IPS DF 19.7 (cell line): Measurements from ENCODE around the gene TSPAN32.

Experiments used
- DNase-seq: peaks from one replicate; pipeline ENCODE4 v3.0.0-alpha.2; 2013; ENCODE audit warnings: low read depth, low spot score

Gene TSPAN32

DNA sequence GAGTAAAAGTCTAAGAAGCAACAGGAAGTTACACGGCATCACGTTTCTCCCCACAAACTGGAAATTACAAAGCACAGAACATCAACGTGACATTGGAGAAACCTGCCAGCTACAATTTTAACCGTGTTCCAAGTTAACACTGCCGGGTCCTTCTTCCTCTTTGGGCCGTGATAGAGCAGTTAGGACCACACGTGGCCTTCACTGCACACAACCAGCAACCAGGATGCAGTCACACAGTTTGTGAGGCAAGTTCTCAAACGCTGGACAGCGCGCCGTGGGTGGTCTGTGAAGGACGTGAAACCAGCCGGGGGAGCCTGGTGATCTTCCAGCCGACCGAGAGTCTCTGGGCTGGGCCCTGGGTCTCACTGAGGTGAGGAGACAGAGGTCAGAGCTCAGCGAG, 14.7 kb upstream of the TSPAN32 start:
- no peak for DNase-seq

DNA sequence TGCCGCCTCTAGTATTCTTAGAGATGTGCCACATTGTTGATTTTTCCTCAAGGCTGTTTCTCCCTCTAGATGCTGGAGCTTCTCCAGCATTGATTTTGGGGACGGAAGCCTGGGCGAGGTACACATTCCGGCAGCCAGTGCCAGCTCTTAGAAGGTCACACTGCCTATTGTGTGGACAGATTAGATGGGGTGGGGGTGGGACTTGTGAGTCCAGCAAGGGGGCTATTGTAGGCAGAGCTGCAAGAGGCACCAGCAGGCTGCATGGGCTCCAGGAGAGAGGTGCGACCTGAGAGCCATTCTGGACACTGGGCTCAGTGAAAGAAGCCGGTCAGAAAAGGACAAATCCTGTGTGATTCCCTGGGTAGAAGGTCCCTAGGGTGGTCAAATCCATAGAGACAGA, 12.5 kb upstream of the TSPAN32 start:
- no peak for DNase-seq

DNA sequence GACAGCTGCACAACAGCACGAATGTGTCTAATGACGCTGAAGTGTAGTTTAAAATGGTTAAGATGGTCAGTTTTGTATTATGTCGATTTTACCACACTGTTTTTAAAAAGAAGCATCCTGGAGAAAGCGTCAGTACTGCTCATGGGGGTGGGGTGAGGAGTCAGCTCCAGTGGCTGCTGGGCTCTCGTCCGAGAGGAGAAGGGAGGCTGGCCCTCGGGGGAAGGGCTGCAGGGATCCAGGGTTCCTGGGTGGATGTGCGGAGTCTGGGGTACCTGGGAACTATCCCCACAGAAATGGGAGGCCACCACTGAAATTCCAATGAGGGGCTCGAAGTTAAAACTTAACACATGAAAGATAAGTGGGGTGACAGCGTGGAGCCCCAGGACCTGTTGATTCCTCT, 12.0 kb upstream of the TSPAN32 start:
- DNase-seq = no peak

DNA sequence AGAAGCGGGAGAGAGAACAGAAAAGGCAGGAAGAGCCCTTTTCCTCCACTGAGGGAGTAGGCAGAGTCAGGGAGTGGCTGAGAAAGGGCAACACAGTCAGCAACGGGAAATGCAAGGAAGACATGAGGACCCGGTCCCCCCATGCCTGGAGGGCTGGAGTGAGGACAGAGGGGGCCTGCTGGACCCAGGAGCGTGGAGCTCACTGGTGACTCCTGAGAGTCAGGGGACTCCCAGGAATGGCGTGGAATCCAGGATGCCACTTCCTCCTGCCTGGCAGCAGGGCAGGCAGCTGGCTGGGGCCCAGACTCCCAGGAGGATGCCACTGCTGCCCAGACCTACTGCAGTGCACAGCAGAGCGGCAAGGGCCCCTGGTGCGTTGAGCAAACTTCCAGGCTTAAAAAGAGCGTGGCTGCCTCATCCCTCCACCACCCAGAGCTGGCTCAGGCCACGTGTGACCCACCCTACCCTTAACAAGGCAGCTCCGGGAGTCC, 11.4 kb upstream of the TSPAN32 start:
- DNase-seq = no peak

DNA sequence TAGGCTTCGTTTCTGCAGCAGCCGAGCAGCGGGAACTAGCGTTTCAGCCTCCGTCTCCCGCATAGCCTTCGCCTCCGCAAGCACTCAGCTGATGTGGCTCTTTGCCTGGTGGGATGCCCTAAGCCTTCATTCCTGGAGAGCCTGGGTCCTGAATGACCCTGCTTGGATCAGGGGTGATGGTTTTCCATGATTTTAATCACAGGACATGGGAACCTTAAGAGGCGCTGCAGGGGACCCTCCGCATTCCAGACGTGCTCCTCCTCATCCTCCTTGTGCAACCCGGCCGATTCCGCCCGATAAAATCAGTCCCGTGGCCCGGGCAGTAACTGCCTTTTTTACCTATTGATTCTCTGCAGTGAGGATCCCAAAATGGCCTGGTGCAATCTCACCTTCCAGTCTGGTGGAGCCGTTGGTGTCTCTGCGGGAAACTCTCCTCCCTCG, 8.3 kb upstream of the TSPAN32 start:
- DNase-seq = no peak

DNA sequence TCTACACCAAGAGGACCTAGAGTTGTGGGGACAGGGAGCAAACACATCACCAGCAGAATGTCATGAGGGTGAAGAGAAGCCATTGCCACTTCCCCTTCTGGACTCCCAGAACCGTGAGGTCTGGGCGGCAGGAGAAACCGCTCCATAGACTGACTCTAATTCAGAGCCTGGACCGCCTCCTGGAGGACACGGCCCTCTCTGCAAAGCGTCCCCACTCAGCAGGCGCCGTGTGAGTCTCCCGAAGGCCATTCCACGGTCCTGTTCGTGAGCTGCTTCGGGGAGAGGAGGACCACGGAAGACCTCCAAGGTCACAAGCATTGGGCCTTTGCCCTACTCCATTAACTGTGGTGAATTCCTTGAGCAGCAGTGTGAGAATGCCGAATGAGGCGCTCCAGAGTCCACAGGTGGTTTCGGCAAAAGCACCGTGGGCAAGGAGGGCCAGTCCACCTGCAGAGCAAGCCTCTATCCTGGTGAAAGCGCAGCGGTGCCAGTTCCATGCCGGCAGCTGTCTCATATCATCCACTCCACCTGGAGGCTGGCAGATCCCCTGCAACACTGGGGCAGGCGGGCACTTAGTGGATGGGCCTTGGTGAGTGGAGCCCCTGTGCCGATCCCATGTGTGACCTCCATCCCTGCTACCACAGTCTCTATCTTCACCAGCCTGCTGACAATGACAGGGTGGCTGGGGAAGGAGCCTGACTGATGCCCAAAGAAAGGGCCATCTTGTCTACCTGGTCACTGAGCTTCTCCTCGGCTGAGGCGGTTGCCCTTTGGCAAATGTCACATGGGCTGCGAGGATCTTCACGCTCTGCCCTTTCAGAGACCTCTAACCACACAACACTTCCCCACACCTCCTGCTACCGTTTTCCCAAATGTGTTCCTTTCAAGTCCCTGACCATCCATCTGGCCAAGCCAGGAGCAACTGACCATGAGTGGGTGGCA, 7.6 kb upstream of the TSPAN32 start:
- no peak for DNase-seq

DNA sequence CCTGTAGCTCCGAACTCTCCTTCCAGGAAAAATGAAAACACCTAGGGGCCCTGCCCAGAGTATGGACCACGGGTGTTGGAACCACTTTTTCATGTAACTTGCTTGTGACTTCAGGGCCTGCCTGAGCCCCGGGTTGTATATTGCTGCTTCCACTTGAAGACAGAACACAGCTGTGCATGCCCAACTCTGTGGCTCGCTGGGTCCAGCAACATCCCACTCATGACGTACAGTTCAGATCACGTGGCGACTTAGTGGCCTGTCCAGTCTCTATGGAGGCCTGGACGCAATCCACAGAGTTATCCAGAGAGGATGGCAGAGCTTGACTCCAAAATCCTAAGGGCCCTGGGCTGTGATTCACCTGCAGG, 6.9 kb upstream of the TSPAN32 start:
- no peak for DNase-seq

DNA sequence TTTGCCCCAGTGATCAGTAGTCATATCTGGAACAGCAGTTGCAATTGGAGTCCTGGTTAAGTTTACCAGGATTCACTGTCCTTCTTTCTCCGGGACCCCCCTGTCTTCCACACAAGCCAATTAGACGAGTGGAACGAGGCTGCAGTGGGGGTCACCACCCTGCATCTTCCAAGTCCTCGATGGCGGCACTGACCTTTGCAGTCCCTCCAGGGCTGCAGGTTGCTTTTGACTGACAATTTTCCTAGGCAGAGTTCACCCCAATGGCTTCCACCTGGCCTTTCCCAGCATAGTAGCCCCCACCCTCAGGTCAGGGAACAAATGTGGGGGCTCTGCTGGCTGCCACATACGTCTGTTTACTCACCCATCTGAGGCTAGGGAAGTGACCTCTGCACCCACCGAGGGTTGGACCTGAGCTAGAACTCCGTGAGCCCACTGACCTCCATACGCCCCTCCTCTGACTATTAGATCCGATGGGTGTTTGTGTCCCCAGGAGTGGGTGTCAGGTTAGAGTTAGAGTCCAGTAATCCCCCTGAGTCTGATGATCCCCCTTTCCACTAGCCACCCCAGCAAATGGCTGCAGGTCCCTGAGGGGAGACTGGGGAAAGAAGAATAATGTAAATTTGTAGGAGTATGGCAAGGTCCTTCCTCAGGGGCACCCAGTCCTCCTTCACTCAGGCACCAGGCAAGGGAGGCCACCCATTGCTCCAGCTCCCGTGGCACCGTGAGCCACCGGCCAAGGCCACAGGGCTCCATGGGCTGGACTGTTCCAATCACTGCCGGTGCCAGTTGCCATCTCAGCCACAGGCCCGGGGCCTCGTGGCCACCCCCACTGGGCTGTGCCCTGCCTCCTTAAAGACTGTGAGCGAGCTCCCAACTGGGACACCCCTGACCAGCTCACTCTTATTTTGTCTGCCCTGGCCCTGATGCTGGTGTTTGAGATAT, 5.6 kb upstream of the TSPAN32 start:
- DNase-seq = no peak

DNA sequence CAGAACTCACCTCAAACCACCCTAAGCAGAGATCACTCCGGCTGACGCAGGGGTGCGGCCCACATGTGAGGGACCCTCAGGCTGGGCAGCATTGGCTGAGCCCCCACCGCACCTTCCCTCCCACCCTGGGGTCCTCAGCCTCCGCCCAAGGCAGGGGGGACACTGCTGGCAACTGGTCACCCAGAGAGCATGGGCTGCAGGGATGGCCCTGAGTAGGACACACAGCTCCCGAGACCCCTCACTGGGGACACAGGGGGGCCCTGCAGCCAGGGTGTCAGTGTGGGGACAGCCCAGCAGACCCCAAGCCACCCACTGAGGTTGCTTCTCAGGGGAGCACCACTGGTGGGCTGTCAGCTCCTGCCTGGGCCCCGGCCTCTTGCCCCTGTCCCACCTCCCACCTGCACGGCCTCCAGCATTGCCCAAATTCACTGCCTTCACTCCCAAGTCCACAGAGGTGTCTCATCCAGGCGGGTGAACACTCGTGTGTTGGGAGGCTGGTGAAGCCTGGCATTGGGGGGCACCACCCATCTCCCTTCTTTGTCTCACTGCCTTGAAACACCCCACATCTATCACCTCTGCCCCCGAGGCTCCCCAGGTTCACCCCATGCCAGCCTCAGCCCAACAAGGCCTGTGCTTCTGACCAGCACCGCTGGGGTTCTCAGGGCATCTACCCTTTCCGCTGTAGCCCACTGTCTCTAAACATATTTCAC, 4.7 kb upstream of the TSPAN32 start:
- DNase-seq = no peak

DNA sequence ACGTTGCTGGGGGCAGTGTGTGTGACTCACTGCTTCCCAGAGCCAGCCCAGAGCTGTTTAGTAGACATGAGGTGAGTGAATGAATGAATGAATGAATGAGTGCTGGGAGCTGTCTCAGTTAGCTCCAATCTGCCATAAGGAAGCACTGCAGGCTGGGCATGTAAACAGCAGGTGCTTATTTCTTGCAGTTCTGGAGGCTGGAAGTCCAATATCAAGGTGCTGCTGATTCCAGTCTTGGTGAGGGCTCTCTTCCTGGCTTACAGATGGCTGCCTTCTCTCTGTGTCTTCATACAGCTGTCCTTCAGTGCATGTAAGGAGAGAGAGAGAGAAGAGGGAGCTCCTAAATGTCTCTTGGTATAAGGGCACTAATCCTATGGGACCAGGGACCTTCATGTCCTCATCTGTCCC, 4.2 kb upstream of the TSPAN32 start:
- no peak for DNase-seq

DNA sequence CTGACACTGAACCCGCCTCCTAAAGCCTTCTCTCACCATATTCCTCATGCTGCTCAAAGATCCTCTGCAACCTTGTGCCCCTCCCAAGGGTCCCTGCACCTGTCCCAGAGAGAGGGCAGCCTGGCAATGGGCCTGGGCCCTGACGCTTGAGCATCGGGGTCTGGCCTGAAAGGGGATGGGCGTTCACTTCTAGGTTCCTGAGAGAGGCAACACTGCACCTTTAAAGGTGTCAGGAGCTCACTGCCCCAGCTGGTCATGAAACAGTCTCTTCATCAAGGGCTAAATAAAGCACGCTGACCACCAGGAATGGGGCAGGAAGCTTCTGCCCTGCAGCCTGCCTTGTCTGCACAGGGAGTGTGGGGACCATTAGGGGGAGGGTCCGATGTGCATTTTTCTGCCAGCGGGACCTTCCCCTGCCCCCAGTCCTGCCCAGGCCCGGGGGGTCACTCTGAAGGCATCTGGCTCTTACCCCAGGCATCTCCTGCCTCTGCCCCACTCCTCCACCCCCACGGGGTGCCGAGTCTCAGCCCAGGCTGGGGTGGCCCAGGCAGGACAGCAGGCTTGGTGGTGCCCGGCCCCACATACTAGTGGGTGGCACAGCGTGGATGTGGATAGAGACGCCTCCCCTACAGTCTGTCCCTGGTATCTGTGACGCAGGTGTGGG, 3.5 kb upstream of the TSPAN32 start:
- DNase-seq = no peak

DNA sequence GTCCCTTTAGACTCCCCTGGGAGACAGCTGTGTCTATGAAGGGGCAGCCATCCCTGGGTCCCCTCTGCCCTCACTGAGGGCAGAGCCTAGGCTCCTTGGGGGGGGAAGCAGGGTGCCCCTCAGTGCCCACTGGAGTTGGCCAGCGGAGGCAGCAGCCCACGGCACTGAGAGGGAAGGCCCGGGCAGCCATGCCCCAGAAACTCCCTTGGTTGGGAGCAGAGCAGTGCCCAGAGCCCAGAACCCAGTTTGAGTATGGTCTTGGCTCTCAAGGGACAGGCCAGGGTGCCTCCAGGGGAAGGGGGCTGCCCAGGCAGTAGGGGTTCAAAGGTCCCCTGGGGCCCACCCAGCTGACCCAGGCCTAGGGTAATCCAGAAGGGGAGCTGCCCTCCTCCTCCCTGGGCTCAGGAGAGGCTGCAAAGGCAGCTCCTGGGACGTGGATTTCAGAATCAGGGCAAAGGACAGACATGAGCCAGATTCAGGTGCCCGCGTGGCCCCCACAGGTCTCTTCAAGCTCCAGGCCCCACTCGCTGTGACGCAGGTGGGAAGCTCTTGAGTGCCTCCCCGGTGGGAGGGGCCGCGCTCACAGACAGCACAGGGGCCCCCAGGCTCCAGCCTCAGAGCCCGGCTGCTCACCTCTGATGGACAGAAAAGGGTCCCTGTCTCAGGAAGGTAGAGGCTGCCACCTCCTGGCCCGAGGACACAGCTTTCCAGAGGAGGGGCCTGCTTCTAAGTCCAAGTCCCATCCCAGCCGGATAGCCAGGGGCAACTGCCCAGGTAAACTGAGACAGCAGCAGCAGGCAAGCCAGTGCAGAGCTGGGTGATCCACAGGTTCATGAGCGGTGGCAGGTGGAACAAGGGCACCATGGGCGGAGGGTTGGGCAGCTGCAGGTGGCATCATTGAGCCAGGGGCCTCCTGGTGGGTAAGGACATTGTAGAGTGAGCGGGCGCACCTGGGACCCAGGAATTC, 2.7 kb upstream of the TSPAN32 start:
- no peak for DNase-seq

DNA sequence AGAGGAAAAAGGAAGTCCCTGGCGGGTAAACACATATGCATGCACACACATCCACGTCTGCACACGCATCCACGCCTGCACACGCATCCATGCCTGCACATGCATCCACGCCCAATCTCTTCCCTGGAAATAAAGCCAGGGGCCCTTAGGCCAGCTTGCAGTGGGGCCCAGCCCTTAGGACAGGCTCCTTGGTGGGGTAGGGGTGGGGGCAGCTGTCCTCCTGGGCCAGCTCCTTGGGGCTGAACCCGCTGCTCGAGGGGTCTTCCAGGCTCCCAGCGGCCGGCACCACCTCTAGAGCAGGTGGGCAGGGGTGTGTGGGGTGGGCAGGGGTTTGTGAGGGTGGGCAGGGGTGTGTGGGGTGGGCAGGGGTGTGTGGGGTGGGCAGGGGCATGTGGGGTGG, 2.0 kb upstream of the TSPAN32 start:
- DNase-seq = no peak

DNA sequence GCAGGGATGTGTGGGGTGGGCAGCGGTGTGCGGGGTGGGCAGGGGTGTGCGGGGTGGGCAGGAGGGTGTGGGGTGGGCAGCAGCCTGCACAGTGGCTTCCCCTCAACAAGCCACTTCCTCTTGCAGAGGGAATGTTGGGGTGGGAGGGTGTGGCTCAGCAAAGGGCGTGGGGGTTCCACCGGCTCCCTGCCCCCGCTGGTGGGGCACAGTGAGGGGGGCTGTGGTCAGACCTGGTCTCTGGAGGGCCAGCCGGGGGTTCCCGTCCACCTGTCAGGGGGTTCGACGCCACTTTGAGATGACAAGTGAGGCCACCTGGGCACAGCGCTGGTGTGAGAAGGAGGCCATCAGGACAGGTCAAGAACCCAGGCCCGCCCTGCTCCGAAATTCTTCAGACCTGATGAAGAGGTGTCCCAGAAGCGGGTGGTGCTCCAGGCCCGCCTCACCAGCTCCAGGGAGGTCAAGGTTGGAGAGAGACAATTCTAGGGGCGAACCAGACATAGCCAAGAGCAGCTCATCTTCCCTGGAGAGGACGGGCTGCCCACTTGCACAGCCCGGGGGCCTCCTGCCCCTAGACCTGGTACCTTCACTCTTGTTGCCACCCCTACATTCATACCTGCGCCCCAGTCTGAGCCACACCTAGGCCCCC, 1.4 kb upstream of the TSPAN32 start:
- DNase-seq = no peak

DNA sequence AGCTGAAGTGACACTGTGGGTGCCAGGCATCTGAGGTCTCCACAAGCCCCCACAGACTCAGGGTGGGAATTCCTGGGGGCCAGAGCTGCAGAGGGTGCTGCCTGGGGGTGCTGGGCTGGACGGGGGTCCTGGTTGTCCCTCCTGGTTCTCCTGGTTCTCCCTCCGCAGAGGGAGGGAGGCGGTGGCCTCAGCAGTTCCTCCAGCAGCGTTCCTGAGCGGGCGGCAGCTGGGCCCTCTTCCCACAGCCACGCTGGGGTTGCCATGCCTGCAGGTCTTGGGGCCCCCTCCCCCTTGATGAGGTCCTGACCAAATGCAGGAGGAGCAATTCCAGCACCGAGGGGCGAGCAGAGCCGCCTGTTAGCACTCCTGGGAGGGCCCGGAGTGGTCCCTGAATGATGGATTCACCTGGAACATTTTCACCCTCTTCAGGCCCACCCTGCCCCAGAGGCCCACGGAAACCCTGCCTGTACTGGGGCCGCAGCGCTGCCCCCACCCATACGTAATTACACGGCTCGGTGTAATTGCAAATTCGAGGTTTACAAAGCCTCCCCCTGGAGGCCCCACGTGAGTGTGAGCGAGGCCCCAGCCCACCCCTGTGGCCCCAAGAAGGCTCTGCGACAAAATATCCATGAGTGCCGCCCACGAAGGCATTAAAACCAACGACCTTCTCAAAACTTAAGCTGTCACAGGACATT, 730 bp upstream of the TSPAN32 start:
- DNase-seq = no peak

DNA sequence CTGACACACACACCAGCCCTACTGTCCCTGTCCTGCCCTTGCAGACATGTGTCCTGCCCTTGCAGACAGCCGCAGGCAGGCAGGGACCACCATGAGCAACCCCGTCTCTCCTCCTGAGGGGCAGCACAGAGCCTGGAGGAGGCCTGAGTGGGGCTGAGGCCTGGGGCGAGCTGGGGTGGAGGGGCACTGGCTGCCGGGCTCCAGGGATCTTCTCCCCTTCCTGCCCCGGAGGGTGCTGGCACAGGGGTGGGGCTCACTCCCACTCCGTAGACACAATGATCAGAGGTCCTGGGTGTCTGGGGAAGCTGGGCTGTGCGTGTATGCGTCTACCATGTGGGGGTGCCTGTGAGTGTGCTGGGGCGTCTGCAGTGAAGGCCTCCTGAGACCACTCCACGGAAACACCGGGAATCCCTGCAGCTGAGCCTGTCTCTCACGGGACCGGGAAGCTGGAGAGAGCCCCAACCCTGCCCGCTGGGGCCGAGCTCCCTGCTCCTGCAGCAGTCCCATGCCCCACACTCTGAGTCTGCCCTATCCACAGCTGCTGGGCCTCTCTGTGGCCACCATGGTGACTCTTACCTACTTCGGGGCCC, 588 bp downstream of the TSPAN32 start:
- DNase-seq = no peak

DNA sequence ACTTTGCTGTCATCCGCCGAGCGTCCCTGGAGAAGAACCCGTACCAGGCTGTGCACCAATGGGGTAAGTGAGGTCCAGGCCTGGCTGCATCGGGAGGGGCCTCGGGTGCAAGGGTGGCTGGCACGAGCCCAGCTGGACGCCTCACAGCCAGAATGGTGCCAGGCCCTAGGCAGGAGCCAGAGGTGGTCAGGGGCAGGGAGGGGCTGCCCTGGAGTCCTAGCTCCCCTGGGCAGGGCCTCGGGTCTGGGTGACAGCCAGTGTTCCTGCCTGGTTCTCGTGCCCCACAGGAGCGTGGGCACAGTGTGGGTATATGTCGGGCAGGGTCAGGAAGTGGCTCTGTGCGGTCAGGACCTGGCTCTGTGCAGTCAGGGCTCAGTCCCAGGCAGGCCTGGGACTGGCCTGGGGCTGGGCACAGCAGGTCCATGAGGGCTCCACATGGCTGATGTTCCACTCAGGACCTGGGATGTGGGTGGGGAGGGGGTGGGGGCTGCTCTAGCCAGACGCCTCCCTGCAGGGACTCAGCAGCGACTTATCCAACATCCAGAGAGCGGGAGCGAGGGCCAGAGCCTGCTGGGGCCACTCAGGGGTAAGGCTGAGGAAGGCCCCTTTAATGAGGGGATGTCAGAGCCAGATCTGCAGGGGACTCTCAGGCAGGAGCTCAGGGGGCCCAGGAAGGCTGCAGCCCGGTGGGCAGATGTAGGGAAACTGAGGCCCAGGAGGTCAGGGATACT, 1.2 kb downstream of the TSPAN32 start:
- no peak for DNase-seq
